GM12801 (cell line): Measurements from ENCODE around the gene SLCO6A1.

Experiments
- TF ChIP-seq, protein P1 (sequence below): IDR thresholded peaks from one replicate; pipeline ENCODE4 v1.5.1; 2011; ENCODE audit warnings: control low read depth; ENCODE audit not compliant: insufficient read length; ENCODE audit errors: extremely low read depth

Gene SLCO6A1

DNA sequence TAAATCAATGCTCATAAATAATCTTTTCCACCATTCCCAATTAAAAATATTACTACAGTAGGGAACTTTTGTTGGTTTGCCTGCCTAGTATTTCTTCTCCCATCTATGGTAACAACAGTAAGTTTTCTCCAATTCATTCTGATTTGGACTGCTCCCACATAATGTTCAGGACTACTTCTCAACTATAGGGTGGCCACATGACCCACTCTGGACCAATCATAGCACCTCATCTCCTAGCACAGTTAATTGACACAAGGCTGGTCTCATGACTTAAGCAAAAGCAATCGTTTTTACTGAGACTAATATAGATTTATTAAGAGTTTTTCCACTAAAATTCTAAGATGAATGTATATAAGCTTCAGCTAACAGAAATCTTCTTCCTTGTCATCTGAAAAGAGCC is 28.7 kb upstream of the SLCO6A1 start:
- TF ChIP-seq, protein P1, sequence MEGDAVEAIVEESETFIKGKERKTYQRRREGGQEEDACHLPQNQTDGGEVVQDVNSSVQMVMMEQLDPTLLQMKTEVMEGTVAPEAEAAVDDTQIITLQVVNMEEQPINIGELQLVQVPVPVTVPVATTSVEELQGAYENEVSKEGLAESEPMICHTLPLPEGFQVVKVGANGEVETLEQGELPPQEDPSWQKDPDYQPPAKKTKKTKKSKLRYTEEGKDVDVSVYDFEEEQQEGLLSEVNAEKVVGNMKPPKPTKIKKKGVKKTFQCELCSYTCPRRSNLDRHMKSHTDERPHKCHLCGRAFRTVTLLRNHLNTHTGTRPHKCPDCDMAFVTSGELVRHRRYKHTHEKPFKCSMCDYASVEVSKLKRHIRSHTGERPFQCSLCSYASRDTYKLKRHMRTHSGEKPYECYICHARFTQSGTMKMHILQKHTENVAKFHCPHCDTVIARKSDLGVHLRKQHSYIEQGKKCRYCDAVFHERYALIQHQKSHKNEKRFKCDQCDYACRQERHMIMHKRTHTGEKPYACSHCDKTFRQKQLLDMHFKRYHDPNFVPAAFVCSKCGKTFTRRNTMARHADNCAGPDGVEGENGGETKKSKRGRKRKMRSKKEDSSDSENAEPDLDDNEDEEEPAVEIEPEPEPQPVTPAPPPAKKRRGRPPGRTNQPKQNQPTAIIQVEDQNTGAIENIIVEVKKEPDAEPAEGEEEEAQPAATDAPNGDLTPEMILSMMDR = no peak

DNA sequence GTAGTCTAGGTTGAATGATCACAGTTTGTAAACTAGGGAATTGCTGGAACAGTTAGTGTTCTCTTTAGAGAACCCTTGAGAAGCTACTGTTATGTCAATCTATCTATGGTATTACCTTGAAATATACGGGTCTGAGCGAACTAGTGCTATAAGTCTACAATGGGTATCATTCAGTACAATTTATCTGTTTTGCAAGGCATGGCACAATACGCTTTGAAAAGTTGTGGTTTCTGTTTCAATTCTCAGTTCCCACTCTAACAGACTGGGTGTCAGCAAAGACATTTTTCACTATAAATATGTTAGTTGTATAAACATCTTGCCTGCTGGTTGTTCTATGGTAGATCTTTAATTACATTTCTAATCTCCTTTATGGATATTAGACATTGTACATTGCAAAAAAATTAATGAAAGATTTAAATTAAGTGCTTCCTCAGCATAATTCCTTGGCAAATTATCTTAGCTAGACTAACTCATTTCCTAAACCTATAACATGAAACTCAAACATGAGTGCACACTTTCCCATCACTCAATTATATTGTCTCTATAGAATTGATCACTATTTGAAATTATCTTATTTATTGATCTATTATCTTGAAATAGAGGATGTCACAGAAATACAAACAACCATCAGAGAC is 24.9 kb upstream of the SLCO6A1 start:
- TF ChIP-seq, protein P1 = no peak

DNA sequence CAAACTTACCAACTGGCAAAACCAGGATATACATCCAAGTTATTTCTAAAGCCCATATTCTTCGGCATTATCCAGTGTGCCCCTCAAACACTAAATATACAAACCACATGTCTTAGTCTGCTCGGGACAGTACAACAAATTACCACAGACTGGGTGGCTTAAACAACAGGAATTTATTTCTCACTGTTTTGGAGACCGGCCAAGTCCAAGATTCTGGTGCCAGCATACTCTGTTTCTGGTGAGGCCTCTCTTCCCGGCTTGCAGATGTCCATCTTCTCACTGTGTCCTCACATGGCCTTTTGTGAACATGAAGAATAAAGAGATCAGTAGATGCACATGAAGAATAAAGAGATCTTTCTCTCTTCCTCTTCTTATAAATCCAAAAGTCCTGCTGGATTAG is 12.9 kb upstream of the SLCO6A1 start:
- TF ChIP-seq, protein P1 = no peak

DNA sequence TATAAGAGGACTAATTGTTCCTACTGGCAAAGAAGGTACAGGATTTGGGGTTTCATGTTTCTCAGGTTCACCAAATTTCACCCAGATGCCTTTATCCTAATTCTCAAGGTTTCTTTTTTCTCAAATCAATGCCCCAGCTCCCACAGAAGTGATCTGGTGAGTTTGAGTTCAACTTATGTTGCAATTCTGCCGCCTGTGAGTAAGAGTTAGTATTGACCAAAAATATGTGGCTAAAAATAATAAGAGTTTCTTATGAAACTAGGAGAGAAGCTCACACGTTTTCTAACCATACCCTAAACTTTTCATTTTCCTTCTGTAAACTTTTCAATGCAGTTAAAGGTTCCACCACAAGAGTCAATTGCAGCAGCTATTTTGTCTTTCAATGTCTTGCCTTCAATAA is 15.1 kb downstream of the SLCO6A1 start:
- TF ChIP-seq, protein P1 = no peak

DNA sequence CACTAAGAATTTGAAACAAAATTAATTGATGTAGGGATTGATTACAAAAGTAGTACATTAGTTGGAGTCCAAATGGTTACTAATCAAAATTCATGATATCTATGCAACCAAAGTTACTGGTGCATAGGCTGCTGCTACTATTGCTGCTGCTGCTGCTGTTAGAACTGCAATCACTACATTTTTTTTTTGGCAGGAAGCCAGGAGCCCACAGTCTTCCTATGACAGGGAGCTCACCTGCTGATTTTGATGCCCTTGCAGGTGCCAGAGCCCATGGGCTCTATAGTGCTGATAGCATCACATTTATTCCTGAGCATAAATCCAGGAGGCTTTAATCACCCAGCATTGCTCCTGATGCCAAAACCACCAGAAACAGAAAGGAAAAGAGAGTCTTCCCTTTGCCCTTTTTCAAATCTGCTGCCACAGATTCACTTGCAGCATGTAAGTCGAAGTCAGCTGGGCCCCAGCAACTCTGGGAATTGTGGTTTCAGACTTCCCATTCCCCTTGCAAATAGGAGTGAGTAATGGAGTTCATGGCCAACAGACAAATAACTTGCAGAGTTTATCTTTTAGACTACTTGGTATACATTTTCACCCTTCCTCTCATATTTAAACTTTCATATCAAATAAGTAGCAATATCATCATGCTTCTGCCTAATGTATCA is 17.6 kb downstream of the SLCO6A1 start:
- TF ChIP-seq, protein P1 = no peak

DNA sequence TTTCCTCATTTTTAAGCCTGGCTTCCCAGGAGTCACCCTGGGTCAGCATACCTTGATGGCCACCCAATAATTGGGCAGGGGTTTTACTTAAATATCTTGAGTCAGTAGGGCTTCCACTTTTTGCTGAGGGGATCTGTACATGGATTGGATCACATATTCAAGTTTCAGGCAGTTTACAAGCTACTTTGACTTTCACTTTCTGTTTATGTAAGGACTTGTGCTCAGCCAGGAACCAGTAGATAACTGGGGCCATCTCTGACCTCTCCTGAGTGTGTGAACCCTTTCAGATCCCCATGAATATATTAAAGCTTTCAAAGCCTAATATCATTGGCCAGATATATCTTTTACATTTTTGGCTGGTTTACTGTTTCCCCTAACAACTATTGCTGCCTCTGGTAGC is 45.1 kb downstream of the SLCO6A1 start:
- TF ChIP-seq, protein P1 = no peak

DNA sequence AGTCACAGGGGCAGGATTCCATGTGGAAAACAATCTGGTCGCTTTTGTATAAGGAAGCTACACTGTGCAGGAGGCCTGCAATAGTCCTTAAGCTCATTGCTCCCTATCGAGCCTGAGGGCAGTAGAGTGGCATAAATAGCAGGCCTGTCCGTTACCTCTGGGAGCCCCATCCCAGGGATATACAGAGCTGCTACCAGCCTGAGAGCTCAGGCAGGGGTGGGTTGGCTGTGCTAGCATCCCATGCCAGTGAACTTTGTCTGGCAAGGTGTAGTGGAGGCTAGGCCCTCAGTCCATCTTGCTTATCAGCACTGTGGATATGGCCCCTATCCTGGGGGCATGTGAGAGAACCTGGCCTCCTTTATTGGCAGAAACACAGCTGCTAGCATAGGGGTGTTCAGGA is 47.7 kb downstream of the SLCO6A1 start:
- TF ChIP-seq, protein P1 = no peak
